Measurements from ENCODE around the gene ANO2.

DNA sequence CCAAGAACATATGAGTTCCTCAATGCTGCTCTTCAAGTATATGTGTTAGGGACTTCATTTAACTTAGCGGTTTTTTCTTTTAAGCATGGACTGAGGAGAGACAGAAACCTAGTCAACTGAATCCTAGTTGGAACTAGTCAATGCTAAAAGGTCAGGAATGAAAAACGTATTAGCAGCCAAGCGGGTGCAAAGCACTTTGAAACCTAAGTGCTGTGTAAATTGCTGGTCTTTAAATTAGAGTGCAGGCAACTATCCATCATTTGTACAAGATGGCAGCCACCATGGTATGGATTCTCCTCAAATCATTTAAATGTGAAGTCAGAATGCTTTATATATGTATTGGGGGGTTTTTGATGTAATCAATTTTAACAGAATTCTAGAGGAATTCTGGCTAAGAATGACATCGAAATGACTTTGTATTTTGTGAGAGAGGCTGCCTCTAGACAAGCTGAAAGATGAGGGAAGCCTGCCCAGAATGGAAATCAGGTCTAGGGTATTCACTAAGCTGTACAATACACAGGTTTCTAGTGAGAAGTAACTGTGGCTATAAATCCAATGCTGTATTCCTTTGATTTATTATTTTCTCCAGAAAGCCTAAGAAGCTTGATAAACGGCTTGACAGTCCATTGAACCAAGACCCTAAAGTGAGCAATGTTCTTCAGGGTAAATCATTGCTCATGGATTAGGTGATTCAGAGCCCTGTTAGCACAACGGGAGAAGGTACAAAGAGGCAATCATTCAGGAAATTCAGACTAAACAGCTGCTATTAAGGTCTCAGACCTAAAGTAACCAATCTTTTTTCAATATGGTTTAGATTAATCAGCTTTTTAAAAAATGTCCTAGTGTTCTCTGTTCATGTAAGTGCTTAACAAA lies 198.8 kb downstream of the ANO2 start:
- TF ChIP-seq POLR2AphosphoS5 (IDR thresholded peaks at IDR 0.05; ENCODE audit: insufficient read depth, low read depth, low read length) (no peak), EZH2 (IDR thresholded peaks at IDR 0.05; ENCODE audit: borderline replicate concordance, low read depth, low read length, severe bottlenecking) (no peak), FOS (IDR thresholded peaks at IDR 0.05; ENCODE audit: borderline replicate concordance, insufficient read depth, low read length) (no peak), MYC (IDR thresholded peaks at IDR 0.05; ENCODE audit: low read depth, low read length) (no peak), POLR2A (IDR thresholded peaks at IDR 0.05; ENCODE audit: low read depth, low read length) (no peak)
- TF ChIP-seq, protein P1, sequence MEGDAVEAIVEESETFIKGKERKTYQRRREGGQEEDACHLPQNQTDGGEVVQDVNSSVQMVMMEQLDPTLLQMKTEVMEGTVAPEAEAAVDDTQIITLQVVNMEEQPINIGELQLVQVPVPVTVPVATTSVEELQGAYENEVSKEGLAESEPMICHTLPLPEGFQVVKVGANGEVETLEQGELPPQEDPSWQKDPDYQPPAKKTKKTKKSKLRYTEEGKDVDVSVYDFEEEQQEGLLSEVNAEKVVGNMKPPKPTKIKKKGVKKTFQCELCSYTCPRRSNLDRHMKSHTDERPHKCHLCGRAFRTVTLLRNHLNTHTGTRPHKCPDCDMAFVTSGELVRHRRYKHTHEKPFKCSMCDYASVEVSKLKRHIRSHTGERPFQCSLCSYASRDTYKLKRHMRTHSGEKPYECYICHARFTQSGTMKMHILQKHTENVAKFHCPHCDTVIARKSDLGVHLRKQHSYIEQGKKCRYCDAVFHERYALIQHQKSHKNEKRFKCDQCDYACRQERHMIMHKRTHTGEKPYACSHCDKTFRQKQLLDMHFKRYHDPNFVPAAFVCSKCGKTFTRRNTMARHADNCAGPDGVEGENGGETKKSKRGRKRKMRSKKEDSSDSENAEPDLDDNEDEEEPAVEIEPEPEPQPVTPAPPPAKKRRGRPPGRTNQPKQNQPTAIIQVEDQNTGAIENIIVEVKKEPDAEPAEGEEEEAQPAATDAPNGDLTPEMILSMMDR (IDR thresholded peaks at IDR 0.05; ENCODE audit: extremely low read depth in 1 of 2, insufficient read depth in 1 of 2, low read depth in 1 of 2, low read length in 2 of 2), result no peak
- TF ChIP-seq, protein P2, sequence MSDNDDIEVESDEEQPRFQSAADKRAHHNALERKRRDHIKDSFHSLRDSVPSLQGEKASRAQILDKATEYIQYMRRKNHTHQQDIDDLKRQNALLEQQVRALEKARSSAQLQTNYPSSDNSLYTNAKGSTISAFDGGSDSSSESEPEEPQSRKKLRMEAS (IDR thresholded peaks at IDR 0.05; ENCODE audit: insufficient read depth, insufficient read length), result no peak
